Measurements from ENCODE around the gene TRAP1.

The TRAP1 gene

DNA sequence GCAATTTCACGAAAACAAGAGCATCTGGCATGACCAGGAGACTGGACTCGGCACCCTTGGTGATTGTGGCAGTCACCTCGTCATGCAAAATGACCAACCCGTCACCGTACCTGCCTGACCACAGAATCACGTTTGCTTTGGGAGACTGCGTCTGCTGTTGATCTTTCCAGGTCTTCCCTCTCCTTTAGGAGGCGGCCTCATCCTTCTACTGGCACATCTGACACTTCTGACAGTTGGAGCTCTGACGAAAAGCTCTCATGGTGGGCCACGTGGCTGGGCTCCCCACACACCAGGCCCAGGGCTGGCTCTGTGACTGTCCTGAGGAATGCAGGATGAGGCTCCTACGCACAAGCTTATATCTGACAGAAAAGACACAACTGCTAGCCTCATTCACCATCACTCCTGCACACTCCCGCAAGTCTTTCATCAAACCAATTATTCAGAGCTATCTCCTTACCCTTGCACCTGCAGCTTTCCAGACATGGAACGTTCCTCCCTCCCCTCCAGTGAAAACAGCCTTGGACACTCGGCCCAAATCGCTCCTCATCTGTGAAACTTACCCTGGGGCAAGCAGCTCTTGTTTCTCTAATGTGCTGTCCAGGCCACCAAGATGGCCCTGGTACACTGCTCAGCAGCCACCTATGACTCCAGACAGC lies 3.6 kb downstream of the TRAP1 start:
- no peak for DNase-seq (ENCODE audit: low read depth, low spot score)

DNA sequence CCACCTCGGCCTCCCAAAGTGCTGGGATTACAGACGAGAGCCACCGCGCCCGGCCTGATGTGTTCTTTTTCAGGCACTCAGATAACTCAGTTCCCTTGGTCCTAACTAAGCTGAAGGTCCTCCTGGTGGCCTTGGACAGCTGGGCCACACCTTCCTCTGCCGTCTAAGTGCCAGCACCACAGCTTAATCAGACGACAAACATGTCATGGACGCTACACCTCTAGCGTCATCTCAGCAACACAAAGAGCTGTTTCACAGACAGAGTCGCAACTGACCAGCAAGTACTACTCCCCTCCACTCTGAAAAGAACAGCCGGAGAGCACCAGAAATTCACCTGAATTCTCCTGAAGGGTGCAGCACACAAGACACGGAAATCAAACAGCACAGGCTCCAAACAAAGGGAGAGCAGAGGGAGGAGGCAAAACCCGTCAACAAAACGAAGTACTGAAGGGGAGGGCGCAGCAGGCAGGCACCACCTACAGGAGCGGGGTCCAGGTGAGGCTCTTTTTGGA lies 4.4 kb downstream of the TRAP1 start:
- DNase-seq (ENCODE audit: low read depth, low spot score): no peak

DNA sequence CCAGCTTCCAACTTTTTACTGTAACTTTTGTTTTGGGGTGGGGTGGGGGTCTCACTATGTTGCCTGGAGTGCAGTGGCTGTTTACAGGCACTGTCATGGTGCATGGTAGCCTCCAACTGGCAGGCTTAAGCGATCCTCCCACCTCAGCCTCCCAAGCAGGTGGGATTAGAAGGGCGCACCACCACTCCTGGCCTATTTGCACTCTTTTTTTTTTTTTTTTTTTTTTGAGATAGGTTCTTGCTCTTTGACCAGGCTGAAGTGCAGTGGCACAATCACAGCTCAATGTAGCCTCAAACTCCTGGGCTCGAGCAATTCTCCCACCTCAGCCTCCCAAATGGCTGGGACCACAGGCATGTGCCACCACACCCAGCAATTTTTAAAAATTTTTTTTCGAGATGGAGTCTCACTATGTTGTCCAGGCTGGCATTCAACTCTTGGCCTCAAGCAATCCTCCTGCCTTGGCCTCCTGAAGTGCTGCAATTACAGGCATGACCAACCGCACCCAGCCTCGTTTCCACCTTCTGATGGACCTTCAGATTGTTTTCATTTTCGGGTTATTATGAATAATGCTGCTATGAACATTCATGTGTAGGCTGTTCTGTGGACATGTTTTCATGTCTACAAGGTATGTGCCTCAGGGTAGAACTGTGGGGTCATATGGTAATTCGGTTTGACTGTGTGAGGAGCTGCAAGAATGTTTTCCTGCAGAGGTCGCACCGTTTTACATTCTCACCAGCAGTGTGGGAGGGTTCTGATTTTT lies 10.9 kb downstream of the TRAP1 start:
- no peak for DNase-seq (ENCODE audit: low read depth, low spot score)

DNA sequence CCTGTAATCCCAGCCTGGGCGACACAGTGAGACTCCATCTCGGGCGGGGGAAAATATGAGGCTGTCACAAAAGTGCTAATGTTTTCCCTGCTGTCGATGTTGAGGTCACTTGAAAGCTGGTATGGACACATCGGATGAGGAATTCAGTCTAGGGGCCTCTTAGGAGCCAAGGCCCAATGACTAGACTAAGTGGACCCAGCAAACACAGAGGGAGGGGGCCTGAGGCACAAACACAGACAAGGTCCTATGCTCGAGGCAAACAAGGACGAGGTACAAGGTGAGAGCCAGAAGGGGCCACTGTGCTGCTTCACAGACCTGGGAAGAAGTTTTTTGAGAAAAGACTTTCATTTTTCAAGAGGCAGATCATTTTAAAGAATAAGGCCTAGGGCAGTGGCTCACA lies 15.2 kb downstream of the TRAP1 start:
- DNase-seq (ENCODE audit: low read depth, low spot score): no peak

DNA sequence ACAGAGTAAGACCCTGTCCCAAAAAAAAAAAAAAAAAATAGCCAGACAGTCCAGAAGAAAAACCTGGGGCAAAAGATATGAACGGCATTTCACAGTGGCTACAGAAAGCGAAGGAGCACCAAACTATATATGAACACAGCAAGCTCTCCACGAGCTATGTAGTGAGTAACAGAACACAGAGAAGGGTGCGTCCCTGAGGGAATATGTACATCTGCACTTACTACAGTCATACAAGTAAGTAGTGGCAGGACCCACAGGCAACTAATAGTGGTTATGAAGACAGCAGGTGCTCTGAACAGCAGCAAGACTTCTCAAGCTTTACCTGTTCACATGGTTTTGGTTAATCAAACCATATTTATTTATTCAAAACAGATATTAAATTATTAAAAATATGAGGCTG lies 15.8 kb downstream of the TRAP1 start:
- DNase-seq (ENCODE audit: low read depth, low spot score): no peak

DNA sequence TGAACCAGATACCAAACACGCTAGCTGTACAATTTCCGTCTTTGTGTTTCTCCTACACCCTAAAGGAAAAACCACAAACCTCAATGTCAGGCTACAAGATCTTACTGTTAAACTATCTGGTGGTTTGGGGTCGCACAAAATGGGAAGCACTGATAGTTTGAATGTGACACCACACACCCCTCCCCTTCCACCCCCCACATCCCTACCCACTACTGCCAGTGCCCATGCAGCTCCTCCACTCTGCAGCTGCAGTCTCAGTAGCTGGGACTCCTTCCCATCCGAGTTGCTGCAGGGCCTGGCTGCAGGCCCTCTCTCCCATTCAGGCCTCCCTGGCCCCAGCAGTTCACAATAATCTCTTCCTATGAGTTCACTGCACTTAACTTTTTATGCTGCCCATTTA lies 18.4 kb downstream of the TRAP1 start:
- DNase-seq (ENCODE audit: low read depth, low spot score): no peak

DNA sequence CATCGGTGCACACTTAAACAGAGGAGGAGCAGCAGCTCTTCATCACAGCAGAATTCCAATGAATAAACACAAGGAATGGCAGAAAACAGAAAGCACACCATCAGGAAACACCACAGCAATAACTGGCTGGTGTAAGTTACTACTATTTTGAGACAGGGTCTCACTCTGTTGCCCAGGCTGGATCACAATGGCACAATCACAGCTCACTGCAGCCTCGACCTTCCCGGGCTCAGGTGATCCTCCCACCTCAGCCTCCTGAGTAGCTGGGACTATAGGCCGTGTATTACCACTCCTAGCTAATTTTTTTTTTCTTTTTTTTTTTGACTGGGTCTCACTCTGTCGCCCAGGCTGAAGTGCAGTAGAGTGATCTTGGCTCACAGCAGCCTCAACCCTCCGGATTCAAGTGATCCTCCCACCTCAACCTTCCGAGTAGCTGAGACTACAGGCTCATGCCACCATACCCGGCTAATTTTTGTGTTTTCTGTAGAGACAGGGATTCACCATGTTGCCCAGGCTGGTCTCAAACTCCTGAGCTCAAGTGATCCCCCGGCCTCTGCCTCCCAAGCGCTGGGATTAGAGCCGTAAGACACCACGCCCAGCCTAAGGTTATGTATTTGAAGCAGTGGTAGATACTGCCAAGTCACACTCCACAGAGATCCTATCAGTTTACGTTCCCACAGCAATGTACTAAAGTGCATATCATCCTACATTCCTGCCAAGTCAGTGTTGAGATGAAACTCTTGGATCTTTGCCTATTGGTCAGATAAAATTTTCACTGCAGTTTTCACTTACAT lies 20.7 kb downstream of the TRAP1 start:
- peak; percentile 23 for DNase-seq (ENCODE audit: low read depth, low spot score)

DNA sequence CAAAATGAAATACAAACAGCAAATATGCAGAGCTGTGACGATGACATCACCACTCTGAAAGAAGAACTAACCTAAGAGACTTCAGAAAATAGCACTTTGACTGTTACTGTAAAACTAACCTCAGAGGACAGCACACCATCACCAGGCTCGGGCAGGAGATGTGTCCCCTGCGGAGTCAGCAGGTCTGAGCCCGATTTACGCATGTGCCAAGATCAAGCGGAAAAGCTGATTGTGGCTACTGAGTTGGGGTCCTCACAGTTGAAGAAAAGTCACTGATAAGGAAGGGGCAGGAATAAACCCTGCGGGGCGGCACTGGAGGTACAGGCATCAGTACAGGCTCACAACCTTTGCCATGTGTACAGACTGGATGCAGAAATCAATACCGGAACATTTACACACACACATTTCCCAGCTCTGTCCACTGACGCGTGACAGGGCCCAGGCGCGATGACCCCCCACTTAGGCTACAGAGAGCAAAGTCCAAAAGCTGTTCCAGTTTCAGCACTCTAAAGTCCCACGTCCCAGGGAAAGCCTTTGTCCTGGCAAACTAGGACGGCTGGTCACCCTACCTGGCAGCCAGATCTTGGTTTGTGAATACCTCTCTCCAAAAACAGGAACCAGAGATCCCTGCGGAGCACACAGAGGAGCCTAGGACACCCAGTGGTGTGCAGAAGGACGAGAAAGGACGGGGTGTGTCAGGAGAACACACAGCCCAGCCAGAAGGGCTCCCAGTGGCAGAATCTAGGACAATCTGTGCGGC lies 21.5 kb downstream of the TRAP1 start:
- DNase-seq (ENCODE audit: low read depth, low spot score): no peak

DNA sequence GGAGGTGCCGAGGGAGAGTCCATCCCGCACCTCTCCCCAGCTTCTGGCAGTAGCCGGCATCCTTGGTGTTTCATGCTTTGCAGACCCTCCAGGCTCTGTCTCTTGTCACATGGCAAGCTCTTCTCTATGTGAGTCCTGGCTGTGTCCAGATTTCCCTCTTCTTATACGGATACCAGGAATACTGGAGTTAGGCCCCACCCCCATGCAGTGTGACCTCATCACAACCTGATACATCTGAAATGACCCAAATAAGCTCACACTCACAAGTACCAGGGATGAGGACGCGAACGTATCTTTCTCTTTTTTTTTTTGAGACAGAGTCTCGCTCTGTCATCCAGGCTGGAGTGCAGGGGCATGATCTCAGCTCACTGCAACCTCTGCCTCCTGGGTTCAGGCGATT lies 23.3 kb downstream of the TRAP1 start:
- no peak for DNase-seq (ENCODE audit: low read depth, low spot score)

DNA sequence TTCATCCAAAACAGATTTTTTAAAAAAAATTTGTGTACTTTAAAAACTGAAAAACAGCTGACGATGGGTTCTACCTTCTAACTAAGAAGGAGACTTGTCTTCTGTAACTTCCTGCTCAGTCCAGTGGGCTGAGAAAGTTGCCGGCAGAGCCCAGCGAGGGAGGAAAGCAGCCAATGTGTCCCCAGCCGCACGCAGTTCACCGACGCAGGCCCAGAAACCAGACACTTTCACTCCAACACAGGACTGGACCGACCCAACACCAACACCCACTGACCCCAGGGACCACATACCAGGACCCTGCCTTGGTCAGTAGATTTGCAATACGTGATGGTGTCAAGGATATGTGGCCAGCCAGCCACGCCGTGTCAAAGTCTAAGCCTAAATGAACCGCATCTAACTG lies 25.6 kb downstream of the TRAP1 start:
- no peak for DNase-seq (ENCODE audit: low read depth, low spot score)

DNA sequence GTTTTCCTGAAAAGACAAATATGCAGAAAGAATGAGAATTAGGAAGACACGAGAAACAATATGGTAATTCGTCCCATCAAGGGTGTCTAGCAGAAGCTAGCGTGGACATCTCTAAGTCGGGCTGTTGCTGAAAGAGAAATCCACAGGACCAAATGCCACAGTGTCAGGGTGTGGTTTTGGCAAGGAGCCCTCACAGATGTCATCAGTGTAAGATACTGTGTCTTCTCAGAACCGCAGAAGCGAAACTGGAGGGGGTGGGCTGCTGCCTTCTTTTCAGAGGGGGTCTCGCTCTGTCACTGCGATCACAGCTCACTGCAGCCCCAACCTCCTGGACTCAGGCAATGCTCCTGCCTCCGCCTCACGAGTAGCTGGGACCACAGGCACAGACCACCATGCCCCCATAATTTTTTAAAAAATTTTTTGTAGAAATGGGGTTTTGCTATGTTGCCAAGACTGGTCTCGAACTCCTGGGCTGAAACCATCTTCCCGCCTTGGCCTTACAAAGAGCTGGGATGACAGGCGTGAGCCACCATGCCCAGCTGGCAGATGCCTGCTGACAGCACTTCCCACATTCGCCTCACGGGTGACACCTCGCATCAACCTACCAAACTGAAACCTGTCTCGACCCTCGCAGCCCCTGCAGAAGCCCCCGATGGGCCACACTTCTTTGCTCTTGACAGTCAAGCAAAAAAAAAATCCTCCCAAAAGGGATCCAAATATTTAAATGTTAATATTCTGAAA lies 26.2 kb downstream of the TRAP1 start:
- no peak for DNase-seq (ENCODE audit: low read depth, low spot score)

DNA sequence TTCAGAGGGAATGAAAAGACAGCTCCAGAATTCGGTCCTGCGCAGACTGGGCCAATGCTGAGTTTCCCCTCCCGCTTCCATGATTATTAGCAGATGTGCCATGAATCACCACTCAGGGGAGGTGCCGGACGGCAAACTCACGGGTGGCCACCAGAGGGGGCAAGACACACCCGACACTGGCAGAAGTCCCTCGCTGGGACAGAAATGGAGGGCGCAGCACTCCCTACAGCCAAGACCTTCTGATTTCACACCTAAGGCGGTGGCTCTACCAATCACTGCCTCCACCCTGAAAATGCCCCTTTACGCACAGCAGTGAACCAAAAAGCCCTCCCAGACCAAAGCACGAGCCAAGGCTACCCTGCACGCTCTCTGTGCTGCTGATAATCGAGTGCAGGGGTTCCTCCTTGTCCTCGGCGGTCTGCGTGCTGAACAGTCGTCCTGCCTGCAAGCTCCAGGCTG lies 26.8 kb downstream of the TRAP1 start:
- DNase-seq (ENCODE audit: low read depth, low spot score): peak; percentile 96

DNA sequence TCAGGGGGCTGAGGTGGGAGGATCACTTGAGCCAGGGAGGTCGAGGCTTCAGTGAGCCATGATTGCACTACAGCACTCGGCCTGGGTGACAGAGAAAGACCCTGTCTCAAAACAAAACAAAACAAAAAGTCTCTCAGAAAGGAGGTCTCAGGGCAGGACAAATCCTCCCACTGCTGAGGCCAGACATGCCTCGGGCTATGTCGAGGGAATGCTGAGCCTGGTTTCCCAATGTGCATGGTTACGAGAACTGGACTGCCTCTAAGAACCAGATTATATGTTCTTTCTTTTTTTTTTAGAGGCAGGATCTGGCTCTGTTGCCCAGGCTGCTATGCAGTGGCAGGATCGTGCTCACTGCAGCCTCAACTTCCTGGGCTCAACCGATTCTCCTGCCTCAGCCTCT lies 27.6 kb downstream of the TRAP1 start:
- DNase-seq (ENCODE audit: low read depth, low spot score): no peak

DNA sequence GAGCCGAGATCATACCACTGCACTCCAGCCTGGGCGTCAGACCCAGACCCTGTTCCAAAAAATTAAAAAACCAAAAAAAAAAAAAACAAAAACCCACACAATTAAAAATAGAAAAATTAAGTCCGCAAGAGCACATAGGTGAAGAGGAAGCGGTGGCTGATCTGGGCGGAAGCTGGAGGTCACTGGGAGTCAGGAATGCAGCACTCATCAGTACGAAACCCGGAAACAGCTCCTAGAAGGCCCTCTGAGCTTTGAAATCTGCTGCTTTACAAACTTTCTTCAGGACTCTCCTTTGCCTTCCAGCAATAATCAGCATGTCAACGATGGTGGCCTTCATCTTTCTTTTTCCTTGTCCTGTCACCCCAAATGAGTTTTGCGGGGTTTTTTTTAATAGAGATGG lies 29.5 kb downstream of the TRAP1 start:
- no peak for DNase-seq (ENCODE audit: low read depth, low spot score)

DNA sequence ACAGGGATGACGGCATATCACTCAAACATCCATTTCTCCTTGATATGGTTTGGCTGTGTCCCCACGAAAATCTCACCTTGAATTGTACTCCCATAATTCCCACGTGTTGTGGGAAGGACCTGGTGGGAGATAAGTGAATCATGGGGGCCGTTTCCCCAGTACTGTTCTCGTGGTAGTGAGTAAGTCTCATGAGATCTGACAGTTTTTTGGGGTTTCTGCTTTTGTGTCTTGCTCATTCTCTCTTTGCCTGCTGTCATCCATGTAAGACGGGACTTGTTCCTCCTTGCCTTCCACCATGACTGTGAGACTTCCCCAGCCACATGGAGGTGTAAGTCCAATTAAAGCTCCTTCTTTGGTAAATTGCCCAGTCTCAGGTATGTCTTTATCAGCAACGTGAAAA lies 30.3 kb downstream of the TRAP1 start:
- no peak for DNase-seq (ENCODE audit: low read depth, low spot score)

DNA sequence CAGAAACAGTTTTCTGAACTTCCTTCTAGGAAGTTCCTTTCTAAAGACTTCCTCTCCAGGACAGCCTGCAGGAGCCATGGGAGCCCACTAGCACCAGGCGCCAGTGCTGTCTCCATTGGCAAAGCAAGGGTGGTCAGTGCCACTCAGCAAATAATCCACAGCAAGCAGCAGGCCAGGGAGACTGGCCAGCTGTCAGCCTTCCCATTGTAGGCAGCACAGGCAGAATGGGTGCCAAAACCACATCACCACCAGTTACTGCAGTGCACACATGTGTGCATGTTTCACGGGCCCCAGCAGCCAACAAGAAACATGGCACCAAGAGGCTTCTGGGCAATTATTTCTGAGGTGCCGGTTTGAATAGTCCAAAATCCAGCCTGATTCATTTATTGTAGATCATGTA lies 36.1 kb downstream of the TRAP1 start:
- DNase-seq (ENCODE audit: low read depth, low spot score): peak; percentile 63

DNA sequence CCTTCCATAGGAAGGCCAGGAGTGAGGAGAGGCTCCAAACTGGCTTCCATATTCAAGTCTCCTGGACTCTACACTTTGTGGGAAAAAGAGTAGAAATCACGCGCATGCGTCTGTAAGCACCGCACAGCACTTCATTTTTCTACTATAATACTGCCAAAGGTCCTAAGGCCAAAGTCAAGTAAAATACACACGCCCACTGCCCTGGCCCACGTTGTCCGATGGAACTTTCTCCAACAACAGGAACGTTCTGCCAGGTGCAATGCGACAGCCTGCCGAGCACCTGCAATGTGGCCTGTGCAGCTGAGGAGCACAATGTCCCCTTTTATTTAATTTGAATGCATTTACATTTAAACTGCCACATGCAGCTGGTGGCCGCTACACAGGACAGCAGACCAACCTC lies 39.3 kb downstream of the TRAP1 start:
- no peak for DNase-seq (ENCODE audit: low read depth, low spot score)

DNA sequence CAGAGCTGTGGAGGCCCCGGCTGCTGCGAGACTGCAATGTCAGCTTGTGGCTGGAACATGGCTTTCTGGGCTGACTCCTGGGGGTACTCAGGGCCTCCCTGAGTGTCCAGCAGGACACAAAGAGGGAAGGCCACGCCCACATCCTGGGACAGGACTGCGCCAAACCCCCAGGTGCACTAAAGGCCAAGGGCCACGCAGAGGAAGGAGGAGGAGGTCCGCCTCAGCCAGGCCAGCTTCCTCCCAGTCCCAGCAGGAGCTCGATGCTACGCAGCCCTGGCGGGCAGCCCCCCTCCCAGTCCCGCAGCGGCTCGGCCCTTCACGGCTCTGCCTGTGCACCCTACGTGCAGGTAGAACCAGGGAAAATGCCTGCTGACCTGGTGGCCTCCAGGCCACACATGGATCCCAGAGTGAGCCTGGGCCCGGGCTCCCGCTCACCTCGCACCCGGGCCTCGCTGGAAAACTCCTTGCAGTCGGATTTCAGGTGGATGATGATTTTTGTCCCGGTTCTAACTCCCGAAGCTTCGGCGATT lies 41.7 kb downstream of the TRAP1 start:
- no peak for DNase-seq (ENCODE audit: low read depth, low spot score)

DNA sequence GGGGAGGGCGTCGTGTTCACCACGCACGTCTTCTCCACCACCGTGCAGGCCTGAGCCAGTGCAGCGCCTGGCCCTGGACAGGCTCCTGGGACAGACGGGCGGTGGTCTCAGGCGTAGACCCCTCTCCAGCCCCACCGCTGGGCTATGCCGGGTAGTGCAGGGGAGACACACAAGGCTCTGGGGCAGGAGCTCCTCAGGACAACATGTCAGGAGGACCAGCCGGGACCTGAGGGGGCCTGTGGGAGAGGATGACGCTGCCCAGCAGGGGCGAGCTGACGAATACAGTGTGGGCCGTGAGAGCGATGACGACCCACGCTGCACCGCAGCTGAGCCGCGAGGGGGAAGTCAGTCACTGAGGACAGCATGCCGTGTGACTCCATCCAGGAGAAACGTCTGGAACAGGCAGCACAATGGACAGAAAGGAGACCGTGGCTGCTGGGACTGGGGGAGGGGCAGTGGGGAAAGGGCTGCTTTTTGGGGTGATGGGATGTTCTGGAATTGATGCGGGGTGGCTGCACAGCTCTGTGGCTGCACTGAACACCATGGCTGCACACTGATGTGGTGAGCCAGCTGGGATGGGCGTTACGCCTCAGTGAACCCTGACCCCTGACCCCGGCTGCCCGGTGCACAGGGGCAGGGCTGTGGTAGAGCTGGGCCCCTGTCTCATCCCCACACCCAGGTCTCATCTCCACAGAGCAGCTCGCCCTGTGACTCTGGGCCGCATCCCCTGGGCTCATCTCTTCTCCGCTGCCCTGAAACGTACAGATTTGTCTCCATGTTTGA lies 42.6 kb downstream of the TRAP1 start:
- no peak for DNase-seq (ENCODE audit: low read depth, low spot score)

Data from astrocyte of the hippocampus (primary cell).